HG03565 (cell line): Measurements from ENCODE around the gene FKBP4.
A peak's percentile ranks its signal among the peaks of the same experiment; 100 is the strongest.

Experiments
- ATAC-seq: cut with Tn5 transposase; IDR thresholded peaks from one replicate; pipeline ENCODE4 v1.9.1; 2021; ENCODE audit warnings: mild to moderate bottlenecking, moderate library complexity; ENCODE audit not compliant: unreplicated experiment

FKBP4 gene

DNA sequence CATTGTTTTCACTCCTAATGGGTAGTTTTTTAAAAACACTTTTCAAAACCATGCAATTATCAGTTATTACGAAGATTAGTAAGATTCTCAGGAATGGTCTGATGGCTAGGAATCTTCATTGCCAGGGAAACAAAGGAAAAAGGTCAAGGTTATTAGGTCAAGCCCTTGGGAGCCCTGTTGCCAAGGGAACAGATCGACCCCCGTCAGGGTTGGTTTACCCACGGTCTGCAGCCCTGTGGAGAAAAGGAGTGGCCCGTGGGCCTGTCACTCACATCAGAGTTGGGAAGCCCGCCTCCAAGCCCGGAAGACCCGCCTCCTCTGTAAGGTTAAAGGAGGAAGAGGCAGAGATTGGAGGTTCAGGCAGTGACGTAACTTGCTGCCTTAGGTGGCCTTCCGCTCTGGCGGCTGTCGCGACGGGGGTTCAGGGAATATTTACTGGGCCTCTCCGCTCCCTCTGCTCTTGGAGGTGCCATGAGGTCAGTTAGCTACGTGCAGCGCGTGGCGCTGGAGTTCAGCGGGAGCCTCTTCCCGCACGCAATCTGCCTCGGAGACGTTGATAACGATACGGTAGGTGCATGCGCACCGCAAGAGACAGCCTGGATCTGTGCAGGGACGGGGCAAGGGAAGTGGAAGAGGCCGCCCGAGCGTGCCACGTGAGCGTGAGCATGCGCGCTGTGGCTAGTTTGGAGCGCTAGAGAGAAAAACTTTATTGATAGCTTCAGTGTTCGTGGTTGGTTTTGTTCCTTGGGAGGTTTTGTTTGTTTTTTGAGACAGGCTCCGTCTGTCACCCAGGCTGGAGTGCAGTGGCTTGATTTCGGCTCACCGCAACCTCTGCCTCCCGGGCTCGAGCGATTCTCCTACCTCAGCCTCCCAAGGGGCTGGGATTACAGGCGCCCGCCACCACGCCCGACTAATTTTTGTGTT lies 17.8 kb downstream of the FKBP4 start, which contains the start of gene ITFG2:
Gene ITFG2 (plus strand): TSS at position 379 of the 924 bp plus-strand sequence. CDS start 93 bp downstream, at position 472.
- peak; percentile 82 for ATAC-seq

DNA sequence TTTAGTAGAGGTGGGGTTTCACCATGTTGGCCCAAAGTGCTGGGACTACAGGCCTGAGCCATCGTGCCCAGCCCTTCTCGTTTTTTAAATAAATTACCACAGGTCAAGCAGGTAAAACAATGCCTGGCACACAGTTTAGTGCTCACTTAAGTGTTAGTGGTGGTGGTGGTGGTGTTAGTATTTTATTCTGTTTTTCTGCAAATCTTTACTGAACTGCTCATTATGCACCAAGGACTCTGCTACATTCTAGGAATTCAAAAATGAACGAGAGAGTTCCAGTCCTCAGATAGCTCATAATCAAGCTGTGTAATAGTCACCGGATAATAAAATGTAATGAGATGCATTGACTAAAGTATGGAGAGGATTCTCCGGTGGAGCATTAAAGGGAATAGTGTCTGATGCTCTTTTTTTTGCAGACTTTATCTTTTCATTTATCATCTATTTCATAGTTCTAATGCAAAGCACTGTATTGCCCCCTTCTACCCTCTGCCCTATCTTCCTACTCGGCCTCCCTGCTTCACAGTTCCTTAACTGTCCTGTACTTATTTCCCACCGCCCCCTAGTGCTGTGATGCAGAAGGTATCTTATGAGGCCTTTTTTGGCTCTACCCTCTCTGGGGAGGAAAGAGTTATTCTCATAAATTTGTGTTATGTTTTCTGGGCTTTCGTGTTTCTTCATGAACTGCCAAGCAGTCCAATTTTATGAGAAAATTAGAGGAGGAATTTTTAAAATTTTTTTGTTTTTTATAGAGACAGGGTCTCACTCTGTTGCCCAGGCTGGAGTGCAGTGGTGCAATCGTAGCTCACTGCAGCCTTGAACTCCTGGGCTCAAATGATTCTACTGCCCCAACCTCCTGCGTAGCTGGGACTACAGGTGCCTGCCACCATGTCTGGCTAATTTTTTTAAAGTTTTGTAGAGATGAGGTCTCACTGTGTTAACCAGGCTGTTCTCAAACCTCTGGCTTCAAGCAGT lies 18.7 kb downstream of the FKBP4 start:
- ATAC-seq, result no peak

DNA sequence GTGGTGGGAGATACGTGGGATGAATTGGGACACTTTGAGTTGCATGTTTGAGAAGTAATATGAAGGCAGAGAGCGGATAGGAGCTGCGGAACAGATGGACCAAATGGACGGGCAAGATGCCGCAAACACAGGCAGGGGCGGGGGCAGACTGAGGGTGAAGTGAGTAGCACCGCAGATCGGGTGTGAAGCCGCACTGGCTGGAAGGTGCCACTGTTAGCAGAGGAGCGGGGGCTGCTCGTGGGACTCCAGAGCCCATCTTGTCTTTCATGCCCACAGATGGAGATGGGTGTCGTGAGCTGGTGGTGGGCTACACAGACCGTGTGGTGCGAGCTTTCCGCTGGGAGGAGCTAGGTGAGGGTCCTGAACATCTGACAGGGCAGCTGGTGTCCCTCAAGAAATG lies 25.0 kb downstream of the FKBP4 start:
- ATAC-seq, result no peak

DNA sequence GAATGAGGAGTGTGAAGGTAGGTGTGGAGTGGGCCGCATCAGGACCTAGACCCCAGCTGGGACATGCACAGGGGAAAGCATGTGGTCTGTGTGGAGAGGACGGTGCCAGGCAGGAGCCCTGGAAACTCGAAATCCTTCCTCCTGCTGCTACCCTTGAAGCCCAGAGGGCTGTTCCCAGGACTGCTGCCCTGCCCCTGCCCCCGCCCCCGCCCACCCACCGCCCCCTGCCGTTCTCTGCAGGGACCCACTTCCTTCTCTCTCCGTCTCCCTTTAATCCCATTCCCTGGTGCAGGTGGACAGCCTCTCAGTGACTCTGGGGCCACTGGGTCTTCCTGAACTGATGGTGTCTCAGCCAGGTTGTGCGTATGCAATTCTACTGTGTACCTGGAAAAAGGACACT lies 25.7 kb downstream of the FKBP4 start:
- no peak for ATAC-seq

DNA sequence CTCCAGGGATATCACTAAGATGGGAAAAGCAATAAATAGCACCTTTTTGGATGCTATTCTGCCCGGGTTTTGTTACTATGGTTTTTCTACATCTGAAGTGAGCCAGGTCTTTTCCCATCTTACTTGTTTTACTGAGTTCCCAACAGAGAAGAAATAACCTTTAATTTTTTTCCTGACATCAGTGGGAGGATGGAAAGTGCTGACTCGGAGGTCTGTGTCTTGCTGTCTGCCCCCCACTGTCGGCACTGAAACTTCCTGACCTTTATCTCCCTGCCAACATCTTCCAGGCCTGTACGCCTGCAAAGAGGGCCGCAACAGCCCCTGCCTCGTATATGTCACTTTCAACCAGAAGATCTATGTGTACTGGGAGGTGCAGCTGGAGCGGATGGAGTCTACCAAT lies 28.7 kb downstream of the FKBP4 start:
- ATAC-seq, result no peak

DNA sequence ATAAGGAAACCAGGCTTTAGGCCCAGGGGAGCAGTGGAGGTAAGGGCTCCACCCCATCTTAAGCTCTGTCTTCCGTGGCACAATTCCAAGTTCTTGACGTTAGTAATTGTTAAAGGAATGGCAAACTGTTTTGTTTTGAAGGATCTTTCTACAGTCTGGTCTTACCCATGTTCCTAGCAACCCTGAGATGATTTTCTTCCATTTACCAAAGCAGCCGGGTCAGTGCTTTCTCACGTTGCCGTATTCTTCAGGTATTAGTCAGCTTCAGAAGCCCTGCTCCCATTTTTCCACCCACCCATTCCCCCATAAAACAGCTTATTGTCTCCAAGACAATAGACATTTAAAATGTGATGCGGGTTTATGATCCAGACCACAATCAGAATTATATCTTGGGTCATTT lies 29.8 kb downstream of the FKBP4 start:
- ATAC-seq, result no peak

DNA sequence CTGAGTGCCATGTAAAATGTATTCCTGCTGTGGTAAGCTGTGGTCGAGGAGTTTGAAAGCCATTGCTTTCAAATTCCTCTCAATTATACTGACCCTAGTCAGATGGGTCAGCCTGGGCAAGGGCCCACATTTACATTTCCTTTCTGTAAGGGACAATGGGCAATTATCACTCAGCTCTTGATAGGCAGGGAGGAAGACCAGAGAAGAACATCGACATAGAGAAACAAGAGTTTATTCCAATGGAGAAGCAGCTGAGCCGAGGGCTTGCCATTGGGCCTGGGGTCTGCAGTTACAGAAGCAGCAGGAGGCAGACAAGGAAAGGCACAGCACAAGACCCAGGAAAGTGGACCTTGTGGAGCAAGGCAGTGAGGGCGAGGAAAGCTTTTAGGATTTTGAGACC lies 30.4 kb downstream of the FKBP4 start:
- ATAC-seq, result no peak

DNA sequence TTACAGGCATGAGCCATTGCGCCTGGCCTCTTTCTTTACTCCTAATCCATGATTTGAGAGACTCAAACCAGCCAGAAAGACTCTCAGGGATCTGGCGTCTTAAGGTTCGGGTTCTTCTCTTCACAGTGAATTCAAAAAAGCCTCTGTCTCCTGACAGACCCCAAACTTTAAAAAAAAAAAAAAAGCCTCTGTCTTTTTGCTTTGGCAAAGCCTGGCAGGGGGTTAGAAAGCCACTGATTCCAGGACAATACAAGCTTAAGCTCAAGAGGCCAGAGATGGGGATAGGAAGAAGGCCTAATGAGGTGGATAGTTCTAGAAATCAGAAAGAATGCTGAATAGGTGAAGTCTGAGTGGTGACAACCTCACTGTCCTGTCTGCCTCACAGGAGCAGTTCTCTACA lies 31.3 kb downstream of the FKBP4 start:
- no peak for ATAC-seq

DNA sequence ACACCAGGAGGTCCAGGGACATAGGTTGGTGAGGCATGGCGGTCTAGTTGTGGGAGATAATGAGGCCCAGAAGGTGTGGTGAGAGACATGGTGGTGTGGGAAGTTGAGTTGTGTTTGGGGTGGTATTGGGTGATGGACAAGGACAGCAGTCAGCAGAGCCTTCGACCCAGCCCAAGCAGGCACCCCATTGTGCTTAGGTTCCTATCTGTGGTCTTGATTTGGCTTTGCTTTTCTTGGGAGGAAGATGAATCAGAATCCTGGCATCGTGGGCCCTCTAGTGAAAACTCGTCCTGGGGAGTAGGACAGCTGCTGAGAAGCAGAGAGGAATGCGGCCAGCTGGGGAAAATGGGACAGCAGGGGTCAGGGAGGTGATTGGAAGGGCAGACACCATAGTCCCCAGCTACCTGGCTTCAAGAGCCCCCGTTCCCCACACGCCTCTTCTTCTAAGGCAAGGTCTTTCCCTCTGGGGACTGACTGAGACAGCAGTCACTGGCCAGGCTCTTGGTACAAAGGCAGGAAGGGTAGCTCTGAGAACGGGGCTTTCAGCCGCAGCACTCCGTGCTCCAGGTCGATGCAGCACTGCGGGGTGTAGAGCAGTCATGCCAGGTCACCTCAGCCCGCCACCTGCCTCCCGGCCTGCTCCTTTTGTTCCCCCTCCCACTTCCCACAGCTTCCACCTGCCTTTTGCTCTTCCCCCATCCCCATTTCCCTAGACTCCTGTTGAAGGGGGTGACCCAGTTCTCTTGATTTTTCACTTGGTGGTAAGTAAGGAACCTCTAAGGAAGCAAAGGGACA lies 32.1 kb downstream of the FKBP4 start:
- no peak for ATAC-seq

DNA sequence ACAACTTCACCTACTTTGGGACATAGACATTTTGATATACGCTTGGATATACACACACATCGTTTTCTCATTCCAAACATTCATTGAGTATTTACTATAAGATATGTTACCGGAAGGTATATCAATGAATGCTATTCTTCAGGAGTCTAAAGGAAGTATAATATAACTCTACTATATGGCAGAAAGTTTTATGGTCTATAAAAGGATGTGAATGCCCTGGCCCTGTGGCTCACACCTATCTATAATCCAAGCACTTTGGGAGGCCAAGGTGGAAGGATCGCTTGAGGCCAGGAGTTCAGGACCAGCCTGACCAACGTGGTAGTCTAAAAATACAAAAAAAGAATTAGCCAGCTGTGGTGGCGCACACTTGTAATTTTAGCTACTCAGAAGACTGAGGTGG lies 34.5 kb downstream of the FKBP4 start:
- ATAC-seq, result no peak

DNA sequence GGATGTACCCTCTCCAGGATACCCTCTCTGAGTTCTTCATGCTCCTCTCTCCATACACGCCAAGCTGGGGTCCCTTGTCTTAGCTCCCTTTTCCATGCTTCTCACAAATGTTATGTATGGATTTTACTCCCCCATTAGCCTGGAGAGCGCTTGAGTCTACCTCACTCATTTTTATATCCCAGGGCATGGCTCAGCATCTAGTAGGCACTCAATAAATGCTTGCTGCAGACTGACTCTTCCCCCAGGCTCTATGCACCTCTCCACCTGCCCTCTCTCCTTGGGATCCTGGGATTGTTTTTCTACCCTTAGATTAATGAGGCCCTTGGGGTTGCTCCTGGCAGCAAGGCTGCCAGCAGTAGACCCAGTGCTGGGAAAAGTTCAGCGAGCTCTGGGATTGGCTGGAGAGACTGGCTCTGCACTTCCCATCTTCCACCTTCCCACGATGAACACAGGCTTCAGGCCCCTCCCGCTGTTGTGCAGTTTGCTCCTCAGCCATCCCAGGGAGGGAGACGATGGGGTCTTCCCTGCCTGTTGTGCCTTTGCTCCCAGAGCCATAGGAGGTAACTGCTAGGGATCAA lies 37.9 kb downstream of the FKBP4 start:
- no peak for ATAC-seq

DNA sequence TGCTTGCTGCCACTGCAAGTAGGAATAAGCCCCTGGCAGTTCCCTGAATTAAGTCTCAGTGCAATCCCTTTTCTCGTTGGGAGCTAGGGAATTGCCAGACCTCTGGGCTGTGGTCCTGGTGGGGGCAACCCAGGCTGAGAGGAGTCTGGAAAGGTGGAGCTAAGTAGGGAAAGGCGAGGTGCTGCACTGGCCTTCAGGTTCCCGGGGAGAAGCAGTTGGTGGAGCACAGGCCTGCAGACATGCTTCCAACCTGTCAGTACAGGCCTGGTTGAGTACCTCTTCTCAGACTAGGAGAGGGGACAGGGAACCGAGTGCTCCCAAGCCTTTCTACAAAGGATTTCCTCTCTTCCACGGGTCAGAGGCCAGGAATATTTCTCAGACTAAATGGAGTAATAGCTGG lies 38.6 kb downstream of the FKBP4 start:
- no peak for ATAC-seq

DNA sequence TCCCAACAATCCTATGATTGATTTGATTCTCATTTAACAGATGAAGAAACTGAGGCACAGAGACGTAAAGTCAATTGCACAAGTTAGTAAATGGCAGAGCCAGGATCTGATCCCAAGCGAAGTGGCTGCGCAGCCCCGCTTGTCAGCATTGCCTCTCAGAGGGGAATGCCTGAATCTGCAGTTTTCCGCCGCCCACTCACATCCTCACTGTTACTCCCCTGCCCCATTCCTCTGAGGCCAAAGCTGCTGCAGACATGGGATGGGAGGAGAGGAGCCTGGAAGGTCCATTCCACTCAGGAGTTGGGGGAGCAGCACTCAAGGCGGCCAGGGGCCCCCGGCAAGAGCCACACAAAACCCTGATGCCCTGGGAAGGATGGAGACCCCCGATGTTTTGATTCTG lies 39.0 kb downstream of the FKBP4 start:
- ATAC-seq, result no peak

DNA sequence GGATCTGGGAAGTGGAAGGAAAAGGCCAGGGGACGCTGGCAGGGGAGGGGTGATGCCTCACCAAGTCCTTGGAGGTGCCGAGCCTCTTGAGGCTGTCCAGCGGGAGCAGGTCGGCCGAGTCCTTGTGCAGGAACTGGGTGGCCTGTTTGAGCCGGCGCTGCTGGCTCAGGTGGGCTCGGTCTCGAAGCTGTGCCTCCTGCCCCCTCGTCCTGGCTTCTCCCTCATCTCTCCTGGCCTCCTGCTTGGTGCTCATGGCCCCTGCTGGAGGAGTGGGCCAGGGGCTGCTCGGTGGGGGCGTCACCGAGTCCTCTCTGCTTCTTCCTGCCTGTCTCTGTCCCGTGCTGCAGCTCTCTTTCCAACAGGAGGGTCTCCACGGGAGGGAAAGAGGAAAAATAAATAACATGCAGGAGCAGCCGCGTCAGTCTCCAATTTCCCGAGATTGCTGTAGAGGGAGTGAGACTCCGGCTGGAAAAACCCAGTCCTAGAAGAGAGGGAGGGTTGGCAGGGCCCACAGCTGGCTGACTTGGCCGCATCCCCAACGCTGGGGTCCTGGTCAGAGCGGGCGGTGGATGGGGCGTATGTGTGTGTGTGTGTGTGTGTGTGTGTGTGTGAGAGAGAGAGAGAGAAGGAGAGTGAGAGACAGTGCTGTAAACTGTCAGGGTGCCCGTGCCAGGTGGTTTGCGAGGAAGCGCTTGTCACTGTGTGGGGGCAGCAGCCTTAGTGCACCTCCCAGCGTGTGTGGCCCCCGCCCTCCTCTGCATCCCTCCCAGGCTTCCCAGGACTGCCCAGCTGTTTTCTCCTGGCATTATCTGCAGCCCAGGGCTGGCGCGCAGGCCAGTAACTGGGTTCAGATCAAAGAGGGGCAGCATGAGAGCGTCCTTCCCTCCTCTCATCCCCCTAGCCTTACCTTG lies 40.1 kb downstream of the FKBP4 start, which contains the start of gene NRIP2:
Gene NRIP2 (minus strand): TSS at position 455 of the 911 bp plus-strand sequence. CDS start 52 bp downstream, at position 403.
- ATAC-seq, result no peak

DNA sequence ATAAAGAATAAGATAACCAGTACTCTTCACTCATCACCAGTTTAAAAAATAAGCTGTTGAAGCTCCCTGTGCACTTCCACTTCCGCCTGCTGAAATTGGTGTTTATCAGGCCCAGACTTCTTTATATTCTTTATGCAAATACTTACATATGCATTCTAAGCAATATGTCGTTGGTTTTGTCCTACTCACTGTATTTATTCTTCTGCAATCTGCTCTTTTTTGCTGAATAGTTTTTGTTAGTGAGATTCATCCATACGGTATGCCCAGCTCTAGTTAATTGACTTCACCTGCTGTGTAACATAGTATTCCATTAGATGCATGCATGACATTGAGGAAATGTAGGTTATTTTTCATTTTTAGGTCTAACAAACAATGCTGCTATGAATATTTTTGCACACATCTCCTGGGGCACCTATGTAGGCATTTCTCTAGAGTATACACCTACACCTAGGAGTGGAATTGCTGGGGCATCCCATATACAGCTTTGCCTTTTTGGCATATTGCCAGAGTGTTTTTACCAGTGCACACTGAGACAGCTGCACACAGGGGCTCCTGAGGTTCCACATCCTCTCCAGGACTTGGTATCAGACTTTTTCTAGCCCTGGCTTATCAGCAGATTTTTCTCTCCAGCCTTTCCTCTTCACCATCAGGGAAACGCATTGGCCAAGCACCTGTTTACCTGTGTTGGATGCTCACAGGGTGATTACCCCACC lies 41.1 kb downstream of the FKBP4 start:
- ATAC-seq, result no peak

DNA sequence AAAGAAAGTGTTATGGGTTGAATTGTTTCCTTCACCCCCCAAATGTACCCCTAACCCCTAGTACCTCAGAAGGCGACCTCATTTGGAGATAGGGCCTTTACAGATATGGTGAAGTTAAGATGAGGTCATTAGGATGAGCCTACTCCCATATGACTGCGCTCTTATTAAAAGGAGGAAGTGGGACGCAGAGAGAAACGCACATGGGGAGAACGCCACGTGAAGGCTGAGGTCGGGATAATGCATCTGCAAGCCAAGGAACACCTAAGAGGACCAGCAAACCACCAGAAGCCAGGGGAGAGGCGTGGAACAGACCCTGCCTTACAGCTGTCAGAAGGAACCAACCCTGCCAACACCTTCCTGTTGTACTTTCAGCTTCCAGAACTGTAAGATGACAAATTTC lies 41.8 kb downstream of the FKBP4 start:
- ATAC-seq, result no peak

DNA sequence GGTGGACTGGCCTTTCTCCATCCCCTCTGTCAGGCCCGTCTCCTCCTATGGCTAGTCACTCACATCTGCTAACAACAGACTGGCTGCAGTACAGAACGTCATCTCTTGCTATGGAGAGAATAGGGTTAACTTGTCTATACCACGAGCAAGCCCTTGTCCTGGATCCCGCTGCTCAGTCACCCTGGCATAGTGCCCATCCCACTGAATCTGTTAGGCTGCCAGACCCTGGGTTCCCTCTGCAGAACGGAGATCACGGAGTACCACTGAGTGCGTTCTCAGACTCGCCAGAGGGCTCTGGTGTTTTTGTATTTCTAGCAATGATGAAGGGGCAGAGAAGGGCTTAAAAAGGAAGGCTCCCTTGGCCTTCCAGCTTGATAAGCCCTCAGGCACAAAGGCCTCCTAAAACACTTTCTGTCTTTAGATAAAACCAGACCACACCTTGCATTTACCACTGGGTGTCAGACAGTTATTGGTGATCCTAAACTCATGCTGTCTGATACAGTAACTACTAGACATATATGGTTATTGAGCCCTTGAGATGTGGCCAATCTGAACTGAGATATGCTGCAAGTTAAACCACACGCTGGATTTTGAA lies 46.4 kb downstream of the FKBP4 start:
- ATAC-seq, result no peak

DNA sequence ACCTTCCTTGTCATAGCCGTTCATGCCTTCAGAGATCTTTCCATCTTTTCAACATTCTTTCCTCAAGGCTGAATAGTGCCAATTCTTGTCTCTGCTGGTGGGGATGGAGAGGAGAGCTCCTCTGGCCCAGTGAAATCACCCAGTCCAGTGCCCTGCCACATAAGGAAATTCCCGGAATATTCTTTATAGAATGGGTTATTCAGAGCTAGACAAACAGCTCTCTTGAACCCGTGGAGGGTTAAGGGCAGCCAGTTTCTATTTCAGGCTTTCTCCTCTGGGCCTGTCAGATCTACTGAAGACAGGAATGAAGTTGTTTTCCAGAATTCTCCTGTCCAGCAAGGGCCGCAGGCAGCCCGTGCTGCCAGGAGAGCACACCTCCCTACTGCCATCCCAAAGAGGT lies 48.2 kb downstream of the FKBP4 start:
- no peak for ATAC-seq
